Astrocyte (in vitro differentiated cells and primary cell): ENCODE data around the gene ATF6. TPM values are rescaled to one million over a fixed set of nuclear protein-coding genes. Genes with fewer than 3 reads are reported as not detected.

Experiments used
- DNase-seq: peaks from one replicate; pipeline ENCODE4 v3.0.0-alpha.2; 2010; ENCODE audit warnings: low read depth
- FAIRE-seq: peaks from 2 replicates; lab custom pipeline; 2011; peaks lifted over from hg19 to GRCh38; lab: Jason Lieb, UNC
- H2AFZ ChIP-seq: 2 replicates; pipeline ENCODE4 v1.6.0; 2012; ENCODE audit warnings: low read depth, low read length, inconsistent platforms
- H3K27ac ChIP-seq: 2 replicates; pipeline ENCODE4 v1.5.1; 2011; ENCODE audit warnings: low read depth, low read length, inconsistent platforms
- H3K27me3 ChIP-seq: 2 replicates; pipeline ENCODE4 v1.6.0; 2011; ENCODE audit warnings: low read length, inconsistent platforms; ENCODE audit not compliant: insufficient read depth
- H3K36me3 ChIP-seq: 2 replicates; pipeline ENCODE4 v1.5.1; 2011; ENCODE audit warnings: low read length, inconsistent platforms; ENCODE audit not compliant: insufficient read depth
- H3K4me1 ChIP-seq: 2 replicates; pipeline ENCODE4 v1.5.1; 2011; ENCODE audit warnings: low read length, inconsistent platforms; ENCODE audit not compliant: insufficient read depth
- H3K4me2 ChIP-seq: 2 replicates; pipeline ENCODE4 v1.6.0; 2012; ENCODE audit warnings: low read length, inconsistent platforms
- H3K4me3 ChIP-seq: 2 replicates; pipeline ENCODE4 v1.5.1; 2011; ENCODE audit warnings: low read depth, mild to moderate bottlenecking, low read length, inconsistent platforms; ENCODE audit not compliant: insufficient read depth
- H3K79me2 ChIP-seq: 2 replicates; pipeline ENCODE4 v1.6.0; 2012; ENCODE audit warnings: mild to moderate bottlenecking, low read length, inconsistent platforms; ENCODE audit not compliant: insufficient read depth
- H3K9ac ChIP-seq: 2 replicates; pipeline ENCODE4 v1.6.0; 2012; ENCODE audit warnings: mild to moderate bottlenecking, low read length, inconsistent platforms
- H3K9me3 ChIP-seq: 2 replicates; pipeline ENCODE4 v1.5.1; 2012; ENCODE audit warnings: low read depth, mild to moderate bottlenecking, low read length, inconsistent platforms; ENCODE audit not compliant: insufficient read depth
- H4K20me1 ChIP-seq: 2 replicates; pipeline ENCODE4 v1.6.0; 2012; ENCODE audit warnings: low read length, inconsistent platforms; ENCODE audit not compliant: insufficient read depth
- H3K27ac Mint-ChIP-seq: one replicate; pipeline ENCODE4 v1.8.0; 2021; ENCODE audit warnings: mild to moderate bottlenecking, mixed read lengths; ENCODE audit not compliant: unreplicated experiment
- H3K27me3 Mint-ChIP-seq: one replicate; pipeline ENCODE4 v1.8.0; 2021; ENCODE audit warnings: low read depth, mixed read lengths; ENCODE audit not compliant: unreplicated experiment
- H3K36me3 Mint-ChIP-seq: one replicate; pipeline ENCODE4 v1.8.0; 2021; ENCODE audit warnings: low read depth, mixed read lengths; ENCODE audit not compliant: unreplicated experiment
- H3K4me1 Mint-ChIP-seq: one replicate; pipeline ENCODE4 v1.8.0; 2021; ENCODE audit warnings: low read depth, mixed read lengths; ENCODE audit not compliant: unreplicated experiment
- H3K4me3 Mint-ChIP-seq: one replicate; pipeline ENCODE4 v1.8.0; 2021; ENCODE audit warnings: mild to moderate bottlenecking, moderate library complexity, mixed read lengths; ENCODE audit not compliant: unreplicated experiment
- H3K9me3 Mint-ChIP-seq: one replicate; pipeline ENCODE4 v1.8.0; 2021; ENCODE audit warnings: mild to moderate bottlenecking, mixed read lengths; ENCODE audit not compliant: unreplicated experiment
- CTCF ChIP-seq: IDR thresholded peaks from 2 replicates; pipeline ENCODE4 v1.5.1; 2011; ENCODE audit warnings: low read depth, mild to moderate bottlenecking, inconsistent platforms, low read length, moderate library complexity; ENCODE audit not compliant: insufficient read depth
- EZH2 ChIP-seq: IDR thresholded peaks from 2 replicates; pipeline ENCODE4 v1.6.1; 2012; ENCODE audit warnings: mild to moderate bottlenecking, low read length, inconsistent platforms; ENCODE audit not compliant: insufficient read depth
- total RNA-seq: library from RNA; stranded (reverse); gene quantifications from 2 replicates; pipeline ENCODE4 v1.2.1, GENCODE V29; 2021

The ATF6 gene
- total RNA-seq, 1 donor from 2014 or later: 25.4 TPM

GRCh38 chr1:162009501-162010174 is 243.5 kb downstream of the ATF6 start:
- Histone ChIP-seq H3K4me1 (peaks cover under 1% of the 10 kb centered on the region), H3K79me2 (no peaks in the 10 kb centered on the region), H3K4me2 (no peak overlapping the region), H3K36me3 (no peaks in the 10 kb centered on the region), H3K9me3 (no peaks in the 10 kb centered on the region), H4K20me1 (no peaks in the 10 kb centered on the region), H3K4me3 (no peak overlapping the region), H3K9ac (no peak overlapping the region), H2AFZ (no peak overlapping the region), H3K27me3 (peaks cover 3% of the 10 kb centered on the region), H3K27ac (no peak overlapping the region)
- no peak overlapping the region for H3K4me3 Mint-ChIP-seq
- no peak for TF ChIP-seq EZH2
- no peak for TF ChIP-seq CTCF
- H3K9me3 Mint-ChIP-seq: peaks cover 6% of the 10 kb centered on the region
- FAIRE-seq (no peak), DNase-seq (no peak)
- peaks cover 6% of the 10 kb centered on the region for H3K4me1 Mint-ChIP-seq
- no peak overlapping the region for H3K27ac Mint-ChIP-seq
- H3K36me3 Mint-ChIP-seq: peaks cover 29% of the 10 kb centered on the region
- H3K27me3 Mint-ChIP-seq: peaks cover 19% of the 10 kb centered on the region

- H3K4me2 ChIP-seq: no peak overlapping the region
- peaks cover 4% of the 10 kb centered on the region for H3K4me1 Mint-ChIP-seq
- no peak overlapping the region for H3K4me3 Mint-ChIP-seq
- no peak for TF ChIP-seq CTCF
- no peak for TF ChIP-seq EZH2
- H3K9me3 ChIP-seq: no peaks in the 10 kb centered on the region
- H3K27ac Mint-ChIP-seq: no peak overlapping the region
- FAIRE-seq (no peak), DNase-seq (no peak)
- H3K36me3 Mint-ChIP-seq: peaks cover 29% of the 10 kb centered on the region
- H3K27me3 ChIP-seq: peaks cover 3% of the 10 kb centered on the region
- no peak overlapping the region for H3K4me3 ChIP-seq
- H3K27me3 Mint-ChIP-seq: peaks cover 21% of the 10 kb centered on the region
- H3K4me1 ChIP-seq: no peaks in the 10 kb centered on the region
- no peaks in the 10 kb centered on the region for H3K36me3 ChIP-seq
- peaks cover 6% of the 10 kb centered on the region for H3K9me3 Mint-ChIP-seq
- no peaks in the 10 kb centered on the region for H3K79me2 ChIP-seq
- no peak overlapping the region for H3K27ac ChIP-seq
- H3K9ac ChIP-seq: no peak overlapping the region
- no peak overlapping the region for H2AFZ ChIP-seq
- H4K20me1 ChIP-seq: no peaks in the 10 kb centered on the region
These were observed 244.0 kb downstream of the ATF6 start for GRCh38 chr1:162010175-162010506.

DNA sequence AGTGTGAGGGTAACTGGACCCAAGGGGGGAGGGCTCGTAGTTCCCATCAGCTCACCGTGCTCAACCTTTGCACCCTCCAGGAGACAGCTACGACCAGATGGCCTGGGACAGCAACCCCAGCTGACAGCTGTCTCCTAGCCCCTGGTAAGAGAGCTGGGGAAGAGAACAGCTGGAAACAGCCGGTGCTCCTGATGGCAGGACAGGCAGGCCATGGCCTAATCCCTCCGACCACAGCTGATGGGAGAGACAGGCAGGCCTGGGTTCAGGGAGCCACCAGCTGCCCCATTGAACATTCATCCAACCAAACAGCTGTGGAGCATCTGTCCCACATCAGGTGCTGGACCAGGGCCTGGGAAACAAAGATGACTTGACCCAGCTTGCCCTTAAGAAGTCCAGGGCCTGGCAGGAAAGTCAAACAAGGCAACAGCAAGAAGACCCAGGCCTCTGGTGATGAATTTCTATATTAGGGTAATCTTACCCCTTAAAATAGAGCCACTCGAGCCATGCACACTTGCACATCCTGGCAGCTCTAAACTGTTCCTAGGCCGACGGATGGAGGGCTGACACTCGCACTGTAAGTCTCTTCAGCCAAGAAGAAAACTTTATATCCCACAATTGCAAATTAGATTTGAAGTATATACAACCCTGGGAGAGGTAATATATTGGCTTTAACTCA is 245.4 kb downstream of the ATF6 start:
- H4K20me1 ChIP-seq: no peaks in the 10 kb centered on the region
- no peak overlapping the region for H2AFZ ChIP-seq
- Mint-ChIP-seq H3K27me3 (peaks cover 27% of the 10 kb centered on the region), H3K9me3 (peaks cover 6% of the 10 kb centered on the region), H3K4me3 (no peak overlapping the region), H3K4me1 (no peaks in the 10 kb centered on the region), H3K36me3 (peaks cover 37% of the 10 kb centered on the region), H3K27ac (no peak overlapping the region)
- H3K36me3 ChIP-seq: no peaks in the 10 kb centered on the region
- no peak overlapping the region for H3K4me3 ChIP-seq
- no peak overlapping the region for H3K4me2 ChIP-seq
- H3K9ac ChIP-seq: no peak overlapping the region
- H3K27ac ChIP-seq: no peak overlapping the region
- DNase-seq (no peak), FAIRE-seq (no peak)
- H3K79me2 ChIP-seq: no peaks in the 10 kb centered on the region
- H3K27me3 ChIP-seq: peaks cover 3% of the 10 kb centered on the region
- TF ChIP-seq CTCF: no peak
- no peak for TF ChIP-seq EZH2
- H3K4me1 ChIP-seq: no peaks in the 10 kb centered on the region
- H3K9me3 ChIP-seq: no peaks in the 10 kb centered on the region
